ENCODE results near the gene SART3. TPM values are rescaled to one million over a fixed set of nuclear protein-coding genes. Genes with fewer than 3 reads are reported as not detected.

SART3 gene
- total and polyA plus RNA-seq, 2 experiments from 2014 or later: 23.2 to 145 TPM

- Histone ChIP-seq H3K4me1 (ENCODE audit: low read depth) (peaks cover 3% of the 10 kb centered on the region), H3K4me3 (no peak overlapping the region), H3K27ac (no peak overlapping the region), H3K36me3 (peaks cover 38% of the 10 kb centered on the region), H3K27me3 (no peaks in the 10 kb centered on the region), H3K9me3 (ENCODE audit: low read depth) (no peaks in the 10 kb centered on the region)
- TF ChIP-seq CTCF (IDR thresholded peaks at IDR 0.05; ENCODE audit: low read depth, low read length): no peak
- DNase-seq (ENCODE audit: low read depth in 1 of 2, low spot score in 1 of 2): no peak
These were observed 42.8 kb downstream of the SART3 start for GRCh38 chr12:108518101-108518715.

GRCh38 chr12:108517288-108518100 is 43.5 kb downstream of the SART3 start:
- Histone ChIP-seq H3K4me1 (ENCODE audit: low read depth) (peaks cover 3% of the 10 kb centered on the region), H3K36me3 (peaks cover 31% of the 10 kb centered on the region), H3K4me3 (no peak overlapping the region), H3K27me3 (no peaks in the 10 kb centered on the region), H3K9me3 (ENCODE audit: low read depth) (no peaks in the 10 kb centered on the region), H3K27ac (no peak overlapping the region)
- no peak for DNase-seq (ENCODE audit: low read depth in 1 of 2, low spot score in 1 of 2)
- no peak for TF ChIP-seq CTCF (IDR thresholded peaks at IDR 0.05; ENCODE audit: low read depth, low read length)

- no peaks in the 10 kb centered on the region for H3K9me3 ChIP-seq (ENCODE audit: low read depth)
- H3K36me3 ChIP-seq: peaks cover 23% of the 10 kb centered on the region
- DNase-seq (ENCODE audit: low read depth in 1 of 2, low spot score in 1 of 2): peak in 1 of 2 donors; percentile 14
- H3K27ac ChIP-seq: no peak overlapping the region
- H3K4me1 ChIP-seq (ENCODE audit: low read depth): peaks cover 3% of the 10 kb centered on the region
- no peak overlapping the region for H3K4me3 ChIP-seq
- no peaks in the 10 kb centered on the region for H3K27me3 ChIP-seq
- no peak for TF ChIP-seq CTCF (IDR thresholded peaks at IDR 0.05; ENCODE audit: low read depth, low read length)
These were observed 44.3 kb downstream of the SART3 start for GRCh38 chr12:108516511-108517275.

GRCh38 chr12:108515916-108516315 is 45.1 kb downstream of the SART3 start:
- peaks cover 3% of the 10 kb centered on the region for H3K4me1 ChIP-seq (ENCODE audit: low read depth)
- TF ChIP-seq CTCF (IDR thresholded peaks at IDR 0.05; ENCODE audit: low read depth, low read length): no peak
- no peaks in the 10 kb centered on the region for H3K27me3 ChIP-seq
- peak in 1 of 2 donors; percentile 6 for DNase-seq (ENCODE audit: low read depth in 1 of 2, low spot score in 1 of 2)
- peaks cover 16% of the 10 kb centered on the region for H3K36me3 ChIP-seq
- H3K4me3 ChIP-seq: peak overlapping the region; percentile 80
- no peak overlapping the region for H3K27ac ChIP-seq
- H3K9me3 ChIP-seq (ENCODE audit: low read depth): no peaks in the 10 kb centered on the region

GRCh38 chr12:108514973-108515814 is 45.8 kb downstream of the SART3 start, which contains the start of gene FICD:
FICD (plus strand) TSS chr12:108515277; CDS start chr12:108516973, 1,696 bp downstream.
- no peaks in the 10 kb centered on the region for H3K9me3 ChIP-seq (ENCODE audit: low read depth)
- peaks cover 9% of the 10 kb centered on the region for H3K36me3 ChIP-seq
- no peaks in the 10 kb centered on the region for H3K27me3 ChIP-seq
- DNase-seq (ENCODE audit: low read depth in 1 of 2, low spot score in 1 of 2): peak; percentile 98 to 100
- H3K4me1 ChIP-seq (ENCODE audit: low read depth): peaks cover 3% of the 10 kb centered on the region
- no peak for TF ChIP-seq CTCF (IDR thresholded peaks at IDR 0.05; ENCODE audit: low read depth, low read length)
- peak within 1 kb of the TSS; percentile 63 for H3K27ac ChIP-seq
- peak within 1 kb of the TSS; percentile 80 for H3K4me3 ChIP-seq
